ENCODE measurements around the gene TXNDC5.

DNA sequence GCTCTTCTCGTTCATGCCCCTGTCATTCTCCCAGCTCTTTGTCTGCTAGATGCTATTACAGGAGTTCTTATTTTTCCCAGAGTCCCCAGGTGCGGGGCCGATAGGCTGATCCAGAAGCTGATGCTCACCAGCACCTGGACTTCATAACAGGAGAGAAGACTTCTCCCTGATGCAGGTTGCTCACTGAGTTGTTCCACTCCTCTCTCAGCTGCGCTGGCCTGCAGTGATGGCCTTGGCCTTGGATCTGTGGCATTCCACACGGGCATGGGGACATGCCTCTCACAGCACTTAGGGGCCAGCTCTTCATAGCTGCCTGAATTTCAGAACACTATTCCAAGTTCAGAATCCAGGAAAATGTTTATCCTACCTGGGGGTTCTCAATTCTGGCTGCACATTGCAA lies 7.1 kb upstream of the TXNDC5 start:
- no peak for TF ChIP-seq CTCF (conservative IDR thresholded peaks at IDR 0.05; ENCODE audit: low read depth in 2 of 2)
- TF ChIP-seq JUNB (IDR thresholded peaks at IDR 0.05; ENCODE audit: unreplicated experiment), result no peak
- TF ChIP-seq, protein P1, sequence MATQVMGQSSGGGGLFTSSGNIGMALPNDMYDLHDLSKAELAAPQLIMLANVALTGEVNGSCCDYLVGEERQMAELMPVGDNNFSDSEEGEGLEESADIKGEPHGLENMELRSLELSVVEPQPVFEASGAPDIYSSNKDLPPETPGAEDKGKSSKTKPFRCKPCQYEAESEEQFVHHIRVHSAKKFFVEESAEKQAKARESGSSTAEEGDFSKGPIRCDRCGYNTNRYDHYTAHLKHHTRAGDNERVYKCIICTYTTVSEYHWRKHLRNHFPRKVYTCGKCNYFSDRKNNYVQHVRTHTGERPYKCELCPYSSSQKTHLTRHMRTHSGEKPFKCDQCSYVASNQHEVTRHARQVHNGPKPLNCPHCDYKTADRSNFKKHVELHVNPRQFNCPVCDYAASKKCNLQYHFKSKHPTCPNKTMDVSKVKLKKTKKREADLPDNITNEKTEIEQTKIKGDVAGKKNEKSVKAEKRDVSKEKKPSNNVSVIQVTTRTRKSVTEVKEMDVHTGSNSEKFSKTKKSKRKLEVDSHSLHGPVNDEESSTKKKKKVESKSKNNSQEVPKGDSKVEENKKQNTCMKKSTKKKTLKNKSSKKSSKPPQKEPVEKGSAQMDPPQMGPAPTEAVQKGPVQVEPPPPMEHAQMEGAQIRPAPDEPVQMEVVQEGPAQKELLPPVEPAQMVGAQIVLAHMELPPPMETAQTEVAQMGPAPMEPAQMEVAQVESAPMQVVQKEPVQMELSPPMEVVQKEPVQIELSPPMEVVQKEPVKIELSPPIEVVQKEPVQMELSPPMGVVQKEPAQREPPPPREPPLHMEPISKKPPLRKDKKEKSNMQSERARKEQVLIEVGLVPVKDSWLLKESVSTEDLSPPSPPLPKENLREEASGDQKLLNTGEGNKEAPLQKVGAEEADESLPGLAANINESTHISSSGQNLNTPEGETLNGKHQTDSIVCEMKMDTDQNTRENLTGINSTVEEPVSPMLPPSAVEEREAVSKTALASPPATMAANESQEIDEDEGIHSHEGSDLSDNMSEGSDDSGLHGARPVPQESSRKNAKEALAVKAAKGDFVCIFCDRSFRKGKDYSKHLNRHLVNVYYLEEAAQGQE (IDR thresholded peaks at IDR 0.05; ENCODE audit: unreplicated experiment), result no peak
- no peak for TF ChIP-seq EZH2 (IDR thresholded peaks at IDR 0.05; ENCODE audit: low read depth, unreplicated experiment)
- TF ChIP-seq EZH2phosphoT487 (IDR thresholded peaks at IDR 0.05; ENCODE audit: unreplicated experiment), result no peak
- TF ChIP-seq ZNF462 (CRISPR knock-in tag; IDR thresholded peaks at IDR 0.05), result no peak
- TF ChIP-seq POLR2AphosphoS5 (IDR thresholded peaks at IDR 0.05; ENCODE audit: low read depth), result no peak
- TF ChIP-seq ZNF331 (CRISPR knock-in tag; IDR thresholded peaks at IDR 0.05; ENCODE audit: low read depth), result no peak

Data from GM23338 (cell line).